KG1 (cell line): ENCODE data around the gene KCNF1.

Experiments
- DNase-seq: peaks from one replicate; lab custom pipeline; 2025; lab: John Stamatoyannopoulos, UW

KCNF1 gene

DNA sequence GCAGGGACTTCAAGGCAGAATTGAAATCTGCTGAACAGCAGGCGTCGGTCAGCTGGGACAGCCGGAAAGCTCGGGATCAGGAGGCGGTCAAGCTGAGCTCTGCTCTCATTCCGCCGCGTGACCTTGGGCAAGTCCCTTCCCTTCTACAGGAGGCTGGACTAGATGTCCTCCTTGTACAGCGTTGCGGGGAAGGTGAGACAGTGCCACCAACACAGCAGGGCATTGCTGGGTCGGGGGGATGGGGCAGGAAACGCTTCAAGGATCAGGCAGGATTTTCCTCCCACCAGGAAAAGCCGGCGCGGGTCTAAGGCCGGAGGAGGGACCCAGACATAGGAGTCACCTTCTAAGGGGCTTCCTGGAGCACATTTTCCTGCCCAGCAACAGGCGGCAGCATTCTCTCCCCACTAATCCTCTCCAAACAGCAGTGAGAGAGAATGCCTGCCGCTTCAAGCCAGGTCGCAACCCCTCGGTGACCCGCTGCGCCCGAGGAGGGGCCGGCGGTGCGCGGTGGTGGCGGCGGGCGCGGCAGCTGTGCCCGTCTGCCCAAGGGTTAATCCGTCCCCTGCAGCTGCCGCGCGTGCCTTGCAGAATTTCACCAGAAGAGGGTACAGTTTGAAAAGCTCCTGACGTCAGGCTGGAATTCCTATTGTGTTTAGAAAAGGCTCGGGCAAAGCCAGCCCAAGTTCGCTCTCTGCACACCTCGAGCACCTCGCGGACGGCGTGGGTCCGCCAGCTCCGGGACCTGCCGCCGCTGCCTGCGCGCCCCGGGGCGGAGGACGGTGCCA is at the start of gene KCNF1:
Gene KCNF1 (plus strand): TSS at position 644 of the 785 bp plus-strand sequence. CDS start 493 bp downstream, outside the sequence.
- DNase-seq, result no peak

DNA sequence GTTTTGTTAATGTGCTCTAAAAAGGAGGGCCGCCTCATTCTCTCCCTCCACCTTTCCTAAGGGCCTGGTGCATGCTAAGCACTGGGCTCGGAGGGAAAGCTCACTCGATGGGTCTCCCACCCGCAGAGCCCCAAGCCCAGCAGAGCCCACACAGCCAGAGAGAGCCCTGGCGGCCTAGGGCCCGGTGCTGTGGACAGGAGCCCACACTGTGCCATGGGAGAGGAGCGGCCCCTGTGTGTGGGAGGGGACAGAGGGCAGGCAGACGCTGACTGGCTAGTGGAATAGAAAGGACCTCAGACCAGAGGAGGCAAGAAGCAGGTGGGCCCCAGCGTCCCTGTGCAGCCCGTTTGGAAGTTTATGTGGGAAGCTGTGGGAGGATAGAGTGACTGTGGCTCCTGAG is 49.4 kb upstream of the KCNF1 start:
- no peak for DNase-seq

GRCh38 chr2:10863047-10863446 is 48.7 kb upstream of the KCNF1 start:
- no peak for DNase-seq

GRCh38 chr2:10863837-10864236 is 47.9 kb upstream of the KCNF1 start:
- peak; percentile 6 for DNase-seq

- no peak for DNase-seq
Observed at GRCh38 chr2:10864251-10864650, 47.5 kb upstream of the KCNF1 start.

- DNase-seq, result no peak
Observed at GRCh38 chr2:10864861-10865636, 46.7 kb upstream of the KCNF1 start.

DNA sequence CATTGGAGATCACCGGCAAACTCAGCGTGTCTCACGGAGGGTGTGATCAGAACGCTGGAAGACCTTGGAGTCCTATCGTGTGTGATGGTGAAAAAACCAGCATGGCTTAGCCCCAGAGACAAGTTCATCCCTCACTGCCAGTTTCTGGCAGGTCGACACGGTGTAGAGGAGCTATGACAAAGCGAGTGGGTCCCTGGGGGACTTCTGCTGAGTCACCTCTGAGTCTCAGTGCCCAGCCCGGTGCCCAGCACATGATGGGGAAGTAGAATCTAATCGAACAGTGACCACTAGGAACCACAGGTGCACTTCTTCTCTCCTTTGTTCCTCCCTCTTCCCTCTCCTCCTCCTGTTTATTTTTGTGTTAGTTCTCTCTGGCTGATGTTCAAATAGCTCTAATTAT is 45.9 kb upstream of the KCNF1 start:
- no peak for DNase-seq

- DNase-seq, result no peak
Observed at GRCh38 chr2:10867692-10868420, 43.9 kb upstream of the KCNF1 start.

- no peak for DNase-seq
Observed at GRCh38 chr2:10868465-10869314, 43.0 kb upstream of the KCNF1 start.

- DNase-seq, result no peak
Observed at GRCh38 chr2:10871978-10872377, 39.8 kb upstream of the KCNF1 start.

DNA sequence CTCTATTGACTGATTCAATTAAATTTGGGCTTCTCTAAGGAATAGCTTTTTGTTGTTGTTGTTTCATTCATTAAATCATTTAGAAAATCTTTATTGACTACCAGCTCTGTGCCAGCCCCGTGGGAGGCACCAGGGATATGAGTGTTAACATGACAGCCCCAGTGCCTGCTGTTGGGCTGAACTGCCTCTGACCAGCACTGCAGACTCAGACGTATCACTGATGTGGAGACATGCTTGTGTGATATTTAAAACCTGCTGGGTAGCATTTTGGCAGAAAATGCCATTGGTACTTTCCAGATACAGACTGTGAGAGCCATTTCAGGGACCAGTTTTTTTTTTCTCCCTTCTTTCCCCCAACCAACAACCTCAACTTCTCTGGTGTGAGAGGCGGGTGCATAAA is 38.6 kb upstream of the KCNF1 start:
- no peak for DNase-seq

GRCh38 chr2:10873790-10874437 is 37.8 kb upstream of the KCNF1 start:
- DNase-seq, result no peak

- DNase-seq, result no peak
Observed at GRCh38 chr2:10875126-10875525, 36.6 kb upstream of the KCNF1 start.

GRCh38 chr2:10876394-10876793 is 35.3 kb upstream of the KCNF1 start:
- no peak for DNase-seq

DNA sequence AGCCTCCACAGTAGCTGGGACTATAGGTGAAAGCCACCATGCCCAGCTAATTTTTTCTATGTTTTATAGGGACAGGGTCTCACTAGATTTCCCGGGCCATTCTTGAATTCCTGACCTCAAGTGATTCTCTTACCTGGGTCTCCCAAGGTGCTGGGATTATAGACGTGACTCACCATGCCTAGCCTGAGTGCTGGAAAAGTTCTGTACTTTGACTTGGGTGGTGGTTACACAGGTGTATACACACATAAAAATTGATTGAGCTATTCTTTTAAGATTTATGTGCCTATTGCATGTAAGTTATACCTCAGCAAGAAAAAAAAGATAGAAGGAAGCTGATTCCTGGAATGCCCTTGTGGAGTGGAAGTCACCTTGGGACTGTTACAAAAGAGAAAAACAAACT is 34.8 kb upstream of the KCNF1 start:
- DNase-seq, result no peak

DNA sequence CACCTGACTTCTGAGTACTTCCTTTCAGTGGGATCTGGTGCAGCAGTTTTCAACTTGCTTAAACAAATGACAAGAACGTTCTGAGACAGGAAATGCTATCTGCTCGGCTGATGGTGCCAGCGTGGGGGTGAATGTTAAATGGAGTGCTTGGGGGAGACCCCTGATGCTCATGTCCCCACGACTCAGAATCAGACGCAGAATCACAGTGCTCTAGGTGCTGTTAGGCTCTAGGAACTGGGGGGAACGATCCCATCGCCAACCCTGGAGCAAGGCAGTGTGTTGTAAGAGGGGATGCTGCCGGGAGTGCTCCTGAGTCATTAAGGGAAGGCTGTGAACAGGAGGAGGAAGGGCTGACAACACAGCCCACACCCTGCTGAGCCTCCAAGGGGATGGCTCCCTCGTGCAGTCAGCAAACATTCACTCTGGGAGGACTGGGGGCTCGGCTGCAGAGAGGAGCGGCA is 34.1 kb upstream of the KCNF1 start:
- DNase-seq, result no peak

DNA sequence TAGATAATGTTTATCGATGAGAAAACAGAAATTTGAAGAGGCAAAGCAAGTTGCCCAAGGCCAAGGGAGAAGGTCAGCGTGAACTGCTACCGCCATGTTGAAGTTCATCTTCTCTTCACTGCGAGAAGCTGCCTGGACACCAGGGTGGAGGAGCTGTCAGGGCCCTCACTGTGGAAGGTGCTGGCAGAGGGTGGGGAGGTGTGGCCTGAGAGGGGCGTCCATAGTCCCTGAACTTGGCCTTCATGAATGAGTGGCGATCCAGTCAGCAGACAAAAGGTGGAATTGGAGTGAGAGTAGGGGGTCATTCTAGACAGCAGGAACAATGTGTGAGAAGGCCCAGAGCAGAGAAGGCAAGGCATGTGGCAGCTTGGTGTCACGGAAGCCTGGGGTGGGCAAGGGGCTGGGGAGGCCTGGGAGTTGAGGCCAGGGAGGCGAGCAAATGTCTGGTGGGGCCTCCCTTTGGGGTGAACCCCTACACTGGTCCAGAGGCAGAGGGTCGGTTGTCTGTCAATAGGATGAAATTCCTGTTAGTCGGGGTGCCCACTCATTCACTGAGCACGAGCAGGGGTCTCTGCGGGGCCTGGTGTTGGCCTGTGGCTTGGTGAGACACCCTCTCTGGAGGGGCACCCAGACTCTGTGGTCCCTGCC is 33.3 kb upstream of the KCNF1 start:
- DNase-seq, result no peak

GRCh38 chr2:10879159-10879558 is 32.6 kb upstream of the KCNF1 start:
- DNase-seq, result no peak

GRCh38 chr2:10879624-10880585 is 31.8 kb upstream of the KCNF1 start:
- no peak for DNase-seq
